HG02970 (cell line): Measurements from ENCODE around the gene SF1.

ENCODE experiments used
- ATAC-seq: cut with Tn5 transposase; IDR thresholded peaks from one replicate; pipeline ENCODE4 v1.9.1; 2021; ENCODE audit warnings: mild to moderate bottlenecking, moderate library complexity, moderate number of reproducible peaks; ENCODE audit not compliant: unreplicated experiment, low FRiP score

Gene SF1

GRCh38 chr11:64715756-64716472, 62.4 kb downstream of the SF1 start:
- no peak for ATAC-seq

GRCh38 chr11:64715110-64715509, 63.2 kb downstream of the SF1 start:
- no peak for ATAC-seq

GRCh38 chr11:64714666-64715065, 63.7 kb downstream of the SF1 start:
- no peak for ATAC-seq
